Tibial artery (tissue), 4 donors: ENCODE results near the gene C1QTNF3.

ENCODE experiments used
- DNase-seq, 2 donors: peaks; one replicate each; pipeline ENCODE4 v3.0.0-alpha.2; 2019
- H3K27ac ChIP-seq, 2 donors: fragments of 200-600 bp; sonication (generic) in 1 of 2; 1 replicate in 1 of 2; 2 replicates in 1 of 2; pipeline ENCODE4 v1.5.1; 2018 to 2019; ENCODE audit warnings: mild to moderate bottlenecking in 1 of 2
- H3K27me3 ChIP-seq, 2 donors: fragments of 200-600 bp; sonication (generic) in 1 of 2; one replicate each; pipeline versions ENCODE4 v1.5.1 to v1.6.0; 2016 to 2019
- H3K36me3 ChIP-seq, 3 donors: fragments of 200-600 bp; sonication (generic) in 2 of 3; one replicate each; pipeline ENCODE4 v1.5.1; 2016 to 2019; ENCODE audit warnings: mild to moderate bottlenecking in 2 of 3
- H3K4me1 ChIP-seq, 4 donors: fragments of 200-600 bp; sonication (generic) in 2 of 4; 1 replicate in 3 of 4; 2 replicates in 1 of 4; pipeline ENCODE4 v1.5.1; 2016 to 2019
- H3K4me3 ChIP-seq, 2 donors: fragments of 200-600 bp; sonication (generic) in 1 of 2; 1 replicate in 1 of 2; 2 replicates in 1 of 2; pipeline ENCODE4 v1.5.1; 2018 to 2019; ENCODE audit warnings: mild to moderate bottlenecking in 2 of 2
- H3K9me3 ChIP-seq, 3 donors: fragments of 200-600 bp; sonication (generic) in 1 of 3; one replicate each; pipeline ENCODE4 v1.5.1; 2016 to 2019
- CTCF ChIP-seq, 2 experiments: fragments of 200-600 bp in 1 of 2; fragments of 450-650 bp in 1 of 2; IDR thresholded peaks; one replicate each; pipeline ENCODE4 v1.5.1; 2017 to 2019; ENCODE audit warnings: antibody characterized with exemption in 2 of 2, mild to moderate bottlenecking in 1 of 2, moderate library complexity in 1 of 2
- intact Hi-C: fragments of 100-400 bp; cut with DNase I; formaldehyde crosslinking; loops from one replicate; pipeline ENCODE4 v1.15.0; 2023; ENCODE audit warnings: low total_unique reads

Gene C1QTNF3

GRCh38 chr5:34038390-34038789 lies 4.6 kb downstream of the C1QTNF3 start:
- intact Hi-C loops: no loop called here
- no peak for DNase-seq
- TF ChIP-seq CTCF (IDR thresholded peaks at IDR 0.05): no peak
- Histone ChIP-seq H3K4me1 (peaks cover 0 to 36% (median 10%) of the 10 kb centered on the region in 4 donors), H3K4me3 (no peak overlapping the region), H3K9me3 (no peaks in the 10 kb centered on the region), H3K27me3 (no peaks in the 10 kb centered on the region), H3K27ac (no peak overlapping the region), H3K36me3 (peaks cover 0 to 11% (median 8%) of the 10 kb centered on the region in 3 donors)

GRCh38 chr5:34037726-34038125 lies 5.3 kb downstream of the C1QTNF3 start:
- intact Hi-C loops: no loop called here
- DNase-seq: no peak
- peaks cover 0 to 30% (median 4%) of the 10 kb centered on the region in 4 donors for H3K4me1 ChIP-seq
- H3K27ac ChIP-seq: peak overlapping the region; percentile 19 to 49
- no peak overlapping the region for H3K4me3 ChIP-seq
- H3K9me3 ChIP-seq: no peaks in the 10 kb centered on the region
- no peak for TF ChIP-seq CTCF (IDR thresholded peaks at IDR 0.05)
- H3K27me3 ChIP-seq: no peaks in the 10 kb centered on the region
- peaks cover 0 to 18% (median 8%) of the 10 kb centered on the region in 3 donors for H3K36me3 ChIP-seq

- Histone ChIP-seq H3K27ac (no peak overlapping the region), H3K36me3 (peaks cover 0 to 22% (median 8%) of the 10 kb centered on the region in 3 donors), H3K4me3 (no peak overlapping the region), H3K27me3 (no peaks in the 10 kb centered on the region), H3K4me1 (peaks cover 0 to 22% (median 0%) of the 10 kb centered on the region in 4 donors), H3K9me3 (no peaks in the 10 kb centered on the region)
- intact Hi-C loops: no loop called here
- TF ChIP-seq CTCF (IDR thresholded peaks at IDR 0.05): no peak
- DNase-seq: no peak
Measured at GRCh38 chr5:34035756-34036155, 7.3 kb downstream of the C1QTNF3 start.

GRCh38 chr5:34034534-34035327 lies 8.3 kb downstream of the C1QTNF3 start:
- intact Hi-C loops: no loop called here
- peaks cover 0 to 22% (median 8%) of the 10 kb centered on the region in 3 donors for H3K36me3 ChIP-seq
- TF ChIP-seq CTCF (IDR thresholded peaks at IDR 0.05): no peak
- H3K27ac ChIP-seq: no peak overlapping the region
- DNase-seq: no peak
- peaks cover 0 to 22% (median 0%) of the 10 kb centered on the region in 4 donors for H3K4me1 ChIP-seq
- H3K4me3 ChIP-seq: no peak overlapping the region
- no peaks in the 10 kb centered on the region for H3K27me3 ChIP-seq
- H3K9me3 ChIP-seq: no peaks in the 10 kb centered on the region

GRCh38 chr5:34031966-34032365 lies 11.0 kb downstream of the C1QTNF3 start:
- DNase-seq: no peak
- no peak for TF ChIP-seq CTCF (IDR thresholded peaks at IDR 0.05)
- Histone ChIP-seq H3K27ac (no peak overlapping the region), H3K36me3 (peaks cover 0 to 26% (median 8%) of the 10 kb centered on the region in 3 donors), H3K27me3 (no peaks in the 10 kb centered on the region), H3K4me3 (no peak overlapping the region), H3K9me3 (no peaks in the 10 kb centered on the region), H3K4me1 (peaks cover 0 to 5% (median 0%) of the 10 kb centered on the region in 4 donors)
- intact Hi-C loops: no loop called here
